SK-N-MC (cell line): ENCODE measurements around the gene MRGPRX4.

Experiments used
- FOXP2 ChIP-seq: optimal IDR thresholded peaks from 2 replicates; pipeline ENCODE3; 2011; ENCODE audit warnings: mild to moderate bottlenecking, moderate library complexity; ENCODE audit not compliant: insufficient read depth; ENCODE audit errors: extremely low read length, control extremely low read depth
- POLR2AphosphoS5 ChIP-seq: IDR thresholded peaks from 2 replicates; pipeline ENCODE4 v1.6.1; 2012; ENCODE audit warnings: mild to moderate bottlenecking, low read depth, low read length, borderline replicate concordance

- TF ChIP-seq FOXP2, result no peak
- no peak for TF ChIP-seq POLR2AphosphoS5
These were observed 26.8 kb upstream of the MRGPRX4 start for GRCh38 chr11:18145837-18146236.
